Omental fat pad (tissue), 4 donors: ENCODE results near the gene PATE1. TPM values are rescaled to one million over a fixed set of nuclear protein-coding genes. Genes with fewer than 3 reads are reported as not detected.
"Not testable (repeated sequence)": the region's sequence is repeated elsewhere in the genome, so short reads cannot be mapped to it uniquely, and the experiment has no call there.

ENCODE experiments used
- ATAC-seq: fragments of 150-250 bp; one replicate; pipeline ENCODE4 v1.9.1; 2016; ENCODE audit warnings: mild to moderate bottlenecking, moderate library complexity; ENCODE audit not compliant: low FRiP score
- DNase-seq: peaks from one replicate; pipeline ENCODE4 v3.0.0-alpha.2; 2019; ENCODE audit warnings: low spot score
- total RNA-seq, 4 donors: library from RNA; depleted of rRNA; stranded (reverse); fragments of >200 nt; gene quantifications; one replicate each; pipeline ENCODE4 v1.1.0, GENCODE V29; 2016
- TF ChIP-seq, protein P1 (sequence below), 3 donors: fragments of 450-650 bp; IDR thresholded peaks; one replicate each; pipeline ENCODE4 v1.5.1; 2016 to 2017; ENCODE audit warnings: antibody characterized with exemption in 3 of 3, mild to moderate bottlenecking in 3 of 3, moderate library complexity in 2 of 3

The PATE1 gene, protein sequence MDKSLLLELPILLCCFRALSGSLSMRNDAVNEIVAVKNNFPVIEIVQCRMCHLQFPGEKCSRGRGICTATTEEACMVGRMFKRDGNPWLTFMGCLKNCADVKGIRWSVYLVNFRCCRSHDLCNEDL
- total RNA-seq, result not detected

DNA sequence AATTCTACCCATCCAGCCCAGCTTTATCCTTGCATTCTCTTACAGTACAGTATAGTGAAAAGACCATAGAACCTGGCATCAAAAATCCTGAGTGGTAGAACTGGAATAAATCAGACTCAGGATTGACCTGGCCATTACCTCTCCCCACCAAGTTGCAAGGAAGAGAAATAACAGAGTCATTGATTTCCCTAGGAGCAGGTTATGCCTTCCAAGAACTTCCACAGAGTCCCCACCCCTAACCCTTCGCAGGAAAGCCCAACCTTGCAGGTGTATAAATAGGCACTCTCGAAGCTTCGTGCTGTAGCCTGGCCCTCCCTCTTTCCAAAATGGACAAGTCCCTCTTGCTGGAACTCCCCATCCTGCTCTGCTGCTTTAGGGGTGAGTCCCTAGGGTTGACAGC lies at the start of gene PATE1:
Gene PATE1 (plus strand): TSS at position 301 of the 400 bp plus-strand sequence. CDS start 26 bp downstream, at position 327.
- DNase-seq, result no peak
- ATAC-seq, result no peak
- TF ChIP-seq, protein P1, sequence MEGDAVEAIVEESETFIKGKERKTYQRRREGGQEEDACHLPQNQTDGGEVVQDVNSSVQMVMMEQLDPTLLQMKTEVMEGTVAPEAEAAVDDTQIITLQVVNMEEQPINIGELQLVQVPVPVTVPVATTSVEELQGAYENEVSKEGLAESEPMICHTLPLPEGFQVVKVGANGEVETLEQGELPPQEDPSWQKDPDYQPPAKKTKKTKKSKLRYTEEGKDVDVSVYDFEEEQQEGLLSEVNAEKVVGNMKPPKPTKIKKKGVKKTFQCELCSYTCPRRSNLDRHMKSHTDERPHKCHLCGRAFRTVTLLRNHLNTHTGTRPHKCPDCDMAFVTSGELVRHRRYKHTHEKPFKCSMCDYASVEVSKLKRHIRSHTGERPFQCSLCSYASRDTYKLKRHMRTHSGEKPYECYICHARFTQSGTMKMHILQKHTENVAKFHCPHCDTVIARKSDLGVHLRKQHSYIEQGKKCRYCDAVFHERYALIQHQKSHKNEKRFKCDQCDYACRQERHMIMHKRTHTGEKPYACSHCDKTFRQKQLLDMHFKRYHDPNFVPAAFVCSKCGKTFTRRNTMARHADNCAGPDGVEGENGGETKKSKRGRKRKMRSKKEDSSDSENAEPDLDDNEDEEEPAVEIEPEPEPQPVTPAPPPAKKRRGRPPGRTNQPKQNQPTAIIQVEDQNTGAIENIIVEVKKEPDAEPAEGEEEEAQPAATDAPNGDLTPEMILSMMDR (IDR thresholded peaks at IDR 0.05), result no peak

DNA sequence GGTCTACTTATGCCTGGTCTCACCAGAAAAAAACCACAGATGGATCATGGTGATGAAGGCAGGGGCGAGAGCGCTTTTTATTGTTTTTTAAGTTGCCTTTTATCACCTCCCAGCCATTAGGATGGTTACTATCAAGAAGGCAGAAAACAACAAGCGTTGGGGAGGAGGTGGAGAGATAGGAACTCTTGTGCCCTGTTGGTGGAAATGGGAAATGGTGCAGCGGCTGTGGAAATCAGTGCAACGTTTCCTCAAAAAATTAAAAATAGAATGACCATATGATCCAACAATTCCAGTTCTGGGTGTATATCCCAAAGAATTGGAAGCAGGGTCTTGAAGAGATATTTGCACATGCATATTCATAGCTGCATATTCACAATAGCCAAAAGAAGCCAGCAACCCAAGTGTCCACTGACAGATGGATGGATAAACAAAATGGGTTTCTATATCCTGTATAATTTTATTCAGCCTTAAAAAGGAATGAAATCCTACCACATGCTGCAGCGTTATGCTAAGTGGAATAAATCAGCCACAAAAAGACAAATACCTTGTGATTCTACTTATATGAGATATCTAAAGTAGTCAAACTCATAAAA lies 45.0 kb upstream of the PATE1 start:
- ATAC-seq (no peak), DNase-seq (no peak)
- TF ChIP-seq, protein P1 (IDR thresholded peaks at IDR 0.05), result no peak

DNA sequence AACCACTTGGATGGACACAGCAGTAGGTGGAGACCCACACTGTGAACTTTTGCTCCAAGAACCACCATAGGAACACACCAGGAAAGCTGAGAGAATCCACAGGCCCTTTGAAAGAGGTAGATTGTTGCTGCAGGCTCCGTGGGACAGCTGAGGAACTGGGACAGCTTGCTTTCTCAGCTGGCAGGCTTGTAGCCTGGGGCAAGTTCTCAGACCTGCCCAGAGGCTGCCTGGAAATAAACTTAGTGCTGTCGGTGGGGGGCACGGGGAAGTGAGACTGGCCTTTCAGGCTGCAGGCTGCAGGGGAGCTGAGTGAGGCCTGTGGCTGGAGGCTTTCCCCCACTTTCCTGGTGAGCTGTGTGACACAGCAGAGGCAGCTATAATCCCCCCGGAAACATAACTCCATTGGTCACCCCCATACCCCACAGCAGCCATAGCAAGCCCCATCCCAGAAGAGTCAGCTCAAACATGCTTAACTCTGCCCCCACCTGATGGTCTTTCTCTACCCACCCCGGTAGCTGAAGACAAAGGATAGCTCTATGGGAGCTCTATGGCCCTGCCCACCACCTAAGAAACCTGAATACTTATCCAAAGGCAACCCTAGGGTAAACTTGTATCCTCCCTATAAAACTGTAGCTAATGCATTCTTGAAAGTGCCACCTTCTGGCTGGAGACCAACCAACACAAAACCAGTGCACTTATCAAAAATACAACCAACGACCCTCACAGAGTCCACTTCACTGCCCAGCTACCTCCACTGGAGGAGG lies 44.0 kb upstream of the PATE1 start:
- no peak for DNase-seq
- TF ChIP-seq, protein P1 (IDR thresholded peaks at IDR 0.05), result no peak
- no peak for ATAC-seq

DNA sequence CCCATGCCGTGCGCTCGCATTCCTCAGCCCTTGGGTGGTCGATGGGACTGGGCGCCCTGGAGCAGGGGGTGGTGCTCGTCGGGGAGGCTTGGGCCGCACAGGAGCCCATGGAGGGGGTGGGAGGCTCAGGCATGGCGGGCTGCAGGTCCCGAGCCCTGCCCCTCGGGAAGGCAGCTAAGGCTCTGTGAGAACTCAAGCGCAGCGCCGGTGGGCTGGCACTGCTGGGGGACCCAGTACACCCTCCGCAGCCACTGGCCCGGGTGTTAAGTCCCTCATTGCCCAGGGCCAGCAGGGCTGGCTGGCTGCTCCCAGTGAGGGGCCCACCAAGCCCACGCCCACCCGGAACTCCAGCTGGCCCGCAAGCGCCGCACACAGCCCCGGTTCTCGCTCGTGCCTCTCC lies 41.4 kb upstream of the PATE1 start:
- DNase-seq, ATAC-seq: not testable (repeated sequence)

DNA sequence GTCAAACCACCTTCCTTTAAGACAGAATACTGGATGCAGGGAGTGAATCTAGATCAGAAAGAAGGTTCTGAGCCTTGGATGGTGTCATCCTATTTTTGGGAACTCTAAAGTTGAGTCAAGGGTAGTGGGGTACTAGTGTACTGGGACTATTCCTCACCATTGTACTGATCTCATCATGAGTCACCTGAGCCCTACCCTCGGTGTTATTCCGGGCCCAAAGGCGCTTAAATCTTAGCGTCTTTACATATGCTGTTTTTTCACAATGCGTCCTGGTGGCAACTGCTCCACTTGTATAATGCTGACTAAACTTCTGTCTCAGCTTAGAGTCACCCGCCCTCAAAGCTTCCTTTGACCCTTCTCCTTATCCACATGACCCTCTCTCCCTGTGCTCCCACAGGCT lies 25.3 kb upstream of the PATE1 start:
- DNase-seq, result no peak
- TF ChIP-seq, protein P1 (IDR thresholded peaks at IDR 0.05), result no peak

DNA sequence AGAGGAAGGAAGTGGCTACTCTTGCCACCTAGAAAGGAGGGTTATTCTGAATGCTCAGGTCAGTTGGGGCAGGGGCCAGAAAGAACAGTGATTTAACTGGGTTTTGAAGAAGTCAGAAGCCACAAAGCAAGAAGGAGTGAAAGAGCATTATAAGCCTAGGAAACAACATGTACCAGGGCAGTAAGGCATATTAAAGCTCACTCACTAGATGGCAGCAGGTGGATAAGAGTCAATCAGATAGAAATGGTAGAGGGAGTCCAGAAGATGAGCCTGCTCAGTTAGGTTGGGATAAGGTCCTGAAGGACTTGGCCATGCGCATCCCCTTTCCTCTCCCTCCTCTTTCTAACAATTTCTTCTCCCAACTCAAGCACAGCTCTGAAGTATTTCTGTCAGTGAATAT lies 22.0 kb upstream of the PATE1 start:
- TF ChIP-seq, protein P1 (IDR thresholded peaks at IDR 0.05), result no peak
- DNase-seq (no peak), ATAC-seq (no peak)

More for the DNA sequence above, 25.3 kb upstream of the PATE1 start:
- ATAC-seq, result no peak

DNA sequence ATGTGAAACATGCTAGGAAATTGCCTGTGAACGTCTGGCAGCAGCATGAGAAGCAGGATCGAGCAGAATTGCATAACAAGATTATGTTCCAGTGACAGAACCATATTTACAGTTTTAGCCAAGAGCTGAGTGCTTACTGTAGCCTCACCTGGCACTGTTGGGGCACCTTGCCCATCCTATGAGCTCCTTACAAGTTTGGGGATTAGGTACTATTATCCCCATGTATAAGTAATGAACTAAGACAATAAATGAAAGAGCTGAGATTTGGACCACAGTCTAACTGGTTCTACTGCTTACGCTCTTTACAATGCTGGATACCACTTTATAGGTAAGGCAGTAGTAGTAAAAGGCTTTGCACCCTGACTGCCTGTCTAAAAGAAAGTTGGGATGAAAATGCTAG lies 17.1 kb upstream of the PATE1 start:
- TF ChIP-seq, protein P1 (IDR thresholded peaks at IDR 0.05), result no peak
- ATAC-seq (no peak), DNase-seq (no peak)
